A549 (cell line): ENCODE data around the gene TGFBI. TPM values are rescaled to one million over a fixed set of nuclear protein-coding genes. Genes with fewer than 3 reads are reported as not detected.

Source experiments
- ATAC-seq, 2 experiments: fragments of 200-7000 bp in 1 of 2; fragments of >200 bp in 1 of 2; cut with Nextera tagmentation in 1 of 2; cut with Tn5 transposase in 1 of 2; 3 replicates each; pipeline versions ENCODE4 v1.8.0 to v1.9.1; 2018 to 2020; ENCODE audit warnings: mild to moderate bottlenecking in 1 of 2, moderate library complexity in 1 of 2
- CTCF ChIA-PET: fragments of 300-600 bp; sonication (Branson Sonifier 250); formaldehyde crosslinking; extraction: SDS; loops from one replicate; lab custom pipeline; 2021; ENCODE audit warnings: antibody characterized with exemption, inconsistent platforms; lab: Yijun Ruan, JAX
- POLR2A ChIA-PET: fragments of 350-600 bp; formaldehyde crosslinking; extraction: SDS; loops from one replicate; lab custom pipeline; 2021; ENCODE audit warnings: antibody characterized with exemption, inconsistent platforms; lab: Yijun Ruan, JAX
- DNase-seq, 2 experiments: peaks; one replicate each; pipeline versions ENCODE4 v3.0.0 to v3.0.0-alpha.2; 2011 to 2016; ENCODE audit warnings: low read depth in 1 of 2, low spot score in 1 of 2
- FAIRE-seq: peaks from 2 replicates; lab custom pipeline; 2011; peaks lifted over from hg19 to GRCh38; lab: Jason Lieb, UNC
- H3K27ac ChIP-seq, 2 experiments: fragments of >200 bp; sonication (Bioruptor Twin); formaldehyde crosslinking; 3 replicates each; pipeline ENCODE4 v1.5.1; 2016 to 2017
- H3K4me1 ChIP-seq: fragments of >200 bp; sonication (Bioruptor Twin); formaldehyde crosslinking; 3 replicates; pipeline ENCODE4 v1.6.1; 2016
- H3K4me2 ChIP-seq: fragments of >200 bp; sonication (Bioruptor Twin); formaldehyde crosslinking; 3 replicates; pipeline ENCODE4 v1.6.1; 2016
- H3K4me3 ChIP-seq: fragments of >200 bp; sonication (Bioruptor Twin); formaldehyde crosslinking; 3 replicates; pipeline ENCODE4 v1.5.1; 2016
- H3K9me3 ChIP-seq: fragments of >200 bp; sonication (Bioruptor Twin); formaldehyde crosslinking; 3 replicates; pipeline ENCODE4 v1.6.1; 2016
- CBX2 ChIP-seq: fragments of 200-600 bp; sonication (generic); IDR thresholded peaks from 2 replicates; pipeline ENCODE4 v1.6.1; 2016; ENCODE audit warnings: low read depth, mild to moderate bottlenecking, borderline replicate concordance
- CBX8 ChIP-seq: fragments of 200-600 bp; sonication (generic); IDR thresholded peaks from 2 replicates; pipeline ENCODE4 v1.6.1; 2016
- CHD2 ChIP-seq: fragments of 150-350 bp; IDR thresholded peaks from 2 replicates; pipeline ENCODE4 v1.6.1; 2014; ENCODE audit warnings: low read length; ENCODE audit not compliant: partially characterized antibody
- EP300 ChIP-seq, 2 experiments: fragments of >200 bp; sonication (Bioruptor Twin); formaldehyde crosslinking; IDR thresholded peaks; 2 replicates in 1 of 2; 3 replicates in 1 of 2; pipeline ENCODE4 v1.6.1; 2016 to 2017
- FOSL2 ChIP-seq, 2 experiments: fragments of 450-650 bp in 1 of 2; fragments of >200 bp in 1 of 2; sonication (Bioruptor Twin) in 1 of 2; formaldehyde crosslinking; IDR thresholded peaks; 2 replicates each; pipeline versions ENCODE4 v1.5.0 to v1.6.1; 2016 to 2020; ENCODE audit warnings: mild to moderate bottlenecking in 1 of 2, moderate library complexity in 1 of 2
- GATA3 ChIP-seq: IDR thresholded peaks from 2 replicates; pipeline ENCODE4 v1.6.1; 2012; ENCODE audit warnings: borderline replicate concordance
- HDAC2 ChIP-seq: fragments of 200-600 bp; sonication (generic); IDR thresholded peaks from 2 replicates; pipeline ENCODE4 v1.6.1; 2016
- HEYL ChIP-seq: fragments of 250-450 bp; sonication (Bioruptor Pico); IDR thresholded peaks from 2 replicates; pipeline ENCODE4 v1.8.0; 2021; ENCODE audit warnings: mild to moderate bottlenecking, moderate library complexity
- HOXA7 ChIP-seq: fragments of 250-450 bp; sonication (Bioruptor Pico); IDR thresholded peaks from 2 replicates; pipeline ENCODE4 v1.5.0; 2020; ENCODE audit warnings: mild to moderate bottlenecking, moderate library complexity
- HOXB13 ChIP-seq: fragments of 250-450 bp; sonication (Bioruptor Pico); IDR thresholded peaks from 2 replicates; pipeline ENCODE4 v1.5.0; 2020; ENCODE audit warnings: low read depth, mild to moderate bottlenecking, moderate library complexity
- JUN ChIP-seq, 2 experiments: fragments of >200 bp; sonication (Bioruptor Twin); formaldehyde crosslinking; IDR thresholded peaks; 2 replicates in 1 of 2; 3 replicates in 1 of 2; pipeline ENCODE4 v1.6.1; 2016 to 2017
- JUNB ChIP-seq: fragments of >200 bp; sonication (Bioruptor Twin); formaldehyde crosslinking; IDR thresholded peaks from 2 replicates; pipeline ENCODE4 v1.6.1; 2016
- KDM1A ChIP-seq: fragments of 200-600 bp; sonication (generic); IDR thresholded peaks from 2 replicates; pipeline ENCODE4 v1.6.1; 2016; ENCODE audit warnings: low read depth, mild to moderate bottlenecking
- KDM5A ChIP-seq: fragments of 200-600 bp; sonication (generic); IDR thresholded peaks from 2 replicates; pipeline ENCODE4 v1.6.1; 2016; ENCODE audit warnings: antibody characterized with exemption, mild to moderate bottlenecking
- NFE2L2 ChIP-seq: fragments of 150-350 bp; conservative IDR thresholded peaks from 2 replicates; pipeline ENCODE4 v1.6.1; 2014; ENCODE audit warnings: low read length
- NR3C1 ChIP-seq: fragments of >200 bp; sonication (Bioruptor Twin); formaldehyde crosslinking; IDR thresholded peaks from 3 replicates; pipeline ENCODE4 v1.6.1; 2017
- POLR2A ChIP-seq: IDR thresholded peaks from 2 replicates; pipeline ENCODE4 v1.6.1; 2012; ENCODE audit warnings: mild to moderate bottlenecking, low read length
- POLR2AphosphoS2 ChIP-seq: conservative IDR thresholded peaks from 2 replicates; pipeline ENCODE4 v1.6.1; 2012; ENCODE audit warnings: low read length, improper control_type of control experiment, inconsistent platforms
- RARB ChIP-seq: fragments of 250-450 bp; sonication (Bioruptor Pico); IDR thresholded peaks from 2 replicates; pipeline ENCODE4 v1.8.0; 2021; ENCODE audit warnings: mild to moderate bottlenecking, moderate library complexity
- RCOR1 ChIP-seq: fragments of 150-350 bp; IDR thresholded peaks from 2 replicates; pipeline ENCODE4 v1.6.1; 2014; ENCODE audit warnings: antibody characterized with exemption, low read length, low read depth
- RFX5 ChIP-seq: fragments of 450-650 bp; IDR thresholded peaks from 2 replicates; pipeline ENCODE4 v1.7.1; 2014; ENCODE audit warnings: antibody characterized with exemption, mild to moderate bottlenecking, moderate library complexity
- SMC3 ChIP-seq: fragments of >200 bp; sonication (Bioruptor Twin); formaldehyde crosslinking; IDR thresholded peaks from 3 replicates; pipeline ENCODE4 v1.6.1; 2018; ENCODE audit warnings: inconsistent platforms
- SREBF2 ChIP-seq: fragments of 450-650 bp; IDR thresholded peaks from 2 replicates; pipeline ENCODE4 v1.6.1; 2014; ENCODE audit warnings: mild to moderate bottlenecking, moderate library complexity
- TFCP2L1 ChIP-seq: fragments of 250-450 bp; sonication (Bioruptor Pico); IDR thresholded peaks from 2 replicates; pipeline ENCODE4 v1.5.0; 2021; ENCODE audit warnings: mild to moderate bottlenecking
- TP53 ChIP-seq: fragments of 250-450 bp; sonication (Bioruptor Pico); IDR thresholded peaks from 2 replicates; pipeline ENCODE4 v1.5.0; 2021; ENCODE audit warnings: mild to moderate bottlenecking, moderate library complexity
- ZC3H11A ChIP-seq: fragments of 450-650 bp; IDR thresholded peaks from 2 replicates; pipeline ENCODE4 v1.6.1; 2014; ENCODE audit warnings: antibody characterized with exemption, mild to moderate bottlenecking
- ZSCAN20 ChIP-seq: fragments of 250-450 bp; sonication (Bioruptor Pico); IDR thresholded peaks from 2 replicates; pipeline ENCODE4 v1.8.0; 2022; ENCODE audit warnings: mild to moderate bottlenecking, moderate library complexity
- WGBS: methylation state at CpG from one replicate; pipeline ENCODE4 v1.1.6; 2017; ENCODE audit errors: missing lambda C conversion rate; 5-methylcytosine and 5-hydroxymethylcytosine counted together
- polyA plus RNA-seq, 4 experiments: library from polyadenylated mRNA; depleted of rRNA in 3 of 4; stranded (reverse); fragments of >200 nt; fragmentation: RNase III in 1 of 4; extraction: RNeasy Plus Mini Kit Qiagen cat#74134 plus additional on column Dnase treatment in 1 of 4; gene quantifications; 2 replicates in 3 of 4; 3 replicates in 1 of 4; pipeline ENCODE4 v1.2.3, GENCODE V29; 2011 to 2017
- TF ChIP-seq, protein P1 (sequence below): IDR thresholded peaks from 2 replicates; pipeline ENCODE4 v1.6.1; 2012; ENCODE audit warnings: low read depth, borderline replicate concordance
- TF ChIP-seq, protein P2 (sequence below): IDR thresholded peaks from 2 replicates; pipeline ENCODE4 v1.6.1; 2012
- TF ChIP-seq, protein P3 (sequence below): IDR thresholded peaks from 2 replicates; pipeline ENCODE4 v1.6.1; 2012
- TF ChIP-seq, protein P4 (sequence below): fragments of 150-350 bp; IDR thresholded peaks from 2 replicates; pipeline ENCODE4 v1.6.1; 2014; ENCODE audit warnings: low read depth, mild to moderate bottlenecking, low read length
- TF ChIP-seq, protein P5 (sequence below): fragments of 200-600 bp; sonication (generic); IDR thresholded peaks from 2 replicates; pipeline ENCODE4 v1.6.1; 2016; ENCODE audit warnings: antibody characterized with exemption, mild to moderate bottlenecking, moderate library complexity

TGFBI gene
- polyA plus RNA-seq, 2 of the 4 experiments (the other 2 are of a cell fraction) = 1,135 to 1,859 TPM

DNA sequence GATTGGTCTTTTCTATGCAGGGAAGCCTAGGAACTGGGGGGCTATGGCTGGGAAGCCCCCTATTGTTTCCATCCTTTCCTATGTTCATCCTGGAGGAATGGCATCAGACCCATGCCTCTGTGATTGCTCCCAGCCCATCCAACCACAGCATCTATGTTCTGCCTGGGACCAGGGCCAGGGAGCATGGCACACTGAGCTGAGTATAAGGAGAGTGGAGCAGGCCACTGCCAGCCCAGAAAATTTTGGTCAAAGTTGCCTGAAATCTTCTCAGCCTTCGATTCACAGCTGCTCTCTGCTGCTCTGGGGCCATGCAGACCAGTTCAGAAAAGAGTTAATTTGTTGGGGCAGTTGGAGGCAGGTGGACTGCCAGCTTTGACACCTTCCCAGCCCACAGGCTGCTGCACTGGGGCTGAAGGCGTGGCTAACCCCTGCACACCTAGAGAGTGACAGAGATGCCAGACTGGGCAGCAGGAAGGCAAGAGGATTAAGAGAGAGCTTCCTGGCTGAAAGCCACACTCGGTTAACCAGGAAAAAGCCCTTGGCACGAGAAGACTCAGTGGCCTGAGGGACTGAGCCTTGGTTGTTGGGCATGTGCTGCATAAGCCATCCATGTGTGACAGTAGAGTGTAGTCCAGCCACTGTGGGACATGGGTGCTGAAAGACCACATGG, 12.1 kb downstream of the TGFBI start (continued):
- TF ChIP-seq KDM1A (no peak), TFCP2L1 (no peak), FOSL2 (IDR thresholded peaks at IDR 0.05) (no peak), FOSL2 (CRISPR knock-in tag; IDR thresholded peaks at IDR 0.05) (0 out of 2 replicates have a peak, but pooled peaks have one; percentile 2), HOXA7 (CRISPR knock-in tag) (peak; percentile 30; the same call in 1 of the 2 replicates), HEYL (CRISPR knock-in tag) (no peak), ZSCAN20 (CRISPR knock-in tag) (no peak), JUNB (no peak), RARB (0 out of 2 replicates have a peak, but pooled peaks have one; percentile 22), POLR2A (no peak), HDAC2 (no peak), NFE2L2 (no peak), SMC3 (no peak), GATA3 (no peak), POLR2AphosphoS2 (peak; percentile 75), ZC3H11A (no peak), CBX8 (no peak), RFX5 (no peak), NR3C1 (no peak), CHD2 (peak; percentile 23), CBX2 (no peak), TP53 (CRISPR knock-in tag) (no peak)
- TF ChIP-seq, protein P1, sequence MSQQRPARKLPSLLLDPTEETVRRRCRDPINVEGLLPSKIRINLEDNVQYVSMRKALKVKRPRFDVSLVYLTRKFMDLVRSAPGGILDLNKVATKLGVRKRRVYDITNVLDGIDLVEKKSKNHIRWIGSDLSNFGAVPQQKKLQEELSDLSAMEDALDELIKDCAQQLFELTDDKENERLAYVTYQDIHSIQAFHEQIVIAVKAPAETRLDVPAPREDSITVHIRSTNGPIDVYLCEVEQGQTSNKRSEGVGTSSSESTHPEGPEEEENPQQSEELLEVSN = no peak
- TF ChIP-seq, protein P2, sequence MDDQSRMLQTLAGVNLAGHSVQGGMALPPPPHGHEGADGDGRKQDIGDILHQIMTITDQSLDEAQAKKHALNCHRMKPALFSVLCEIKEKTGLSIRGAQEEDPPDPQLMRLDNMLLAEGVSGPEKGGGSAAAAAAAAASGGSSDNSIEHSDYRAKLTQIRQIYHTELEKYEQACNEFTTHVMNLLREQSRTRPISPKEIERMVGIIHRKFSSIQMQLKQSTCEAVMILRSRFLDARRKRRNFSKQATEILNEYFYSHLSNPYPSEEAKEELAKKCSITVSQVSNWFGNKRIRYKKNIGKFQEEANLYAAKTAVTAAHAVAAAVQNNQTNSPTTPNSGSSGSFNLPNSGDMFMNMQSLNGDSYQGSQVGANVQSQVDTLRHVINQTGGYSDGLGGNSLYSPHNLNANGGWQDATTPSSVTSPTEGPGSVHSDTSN = no peak
- TF ChIP-seq, protein P3, sequence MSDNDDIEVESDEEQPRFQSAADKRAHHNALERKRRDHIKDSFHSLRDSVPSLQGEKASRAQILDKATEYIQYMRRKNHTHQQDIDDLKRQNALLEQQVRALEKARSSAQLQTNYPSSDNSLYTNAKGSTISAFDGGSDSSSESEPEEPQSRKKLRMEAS = no peak

DNA sequence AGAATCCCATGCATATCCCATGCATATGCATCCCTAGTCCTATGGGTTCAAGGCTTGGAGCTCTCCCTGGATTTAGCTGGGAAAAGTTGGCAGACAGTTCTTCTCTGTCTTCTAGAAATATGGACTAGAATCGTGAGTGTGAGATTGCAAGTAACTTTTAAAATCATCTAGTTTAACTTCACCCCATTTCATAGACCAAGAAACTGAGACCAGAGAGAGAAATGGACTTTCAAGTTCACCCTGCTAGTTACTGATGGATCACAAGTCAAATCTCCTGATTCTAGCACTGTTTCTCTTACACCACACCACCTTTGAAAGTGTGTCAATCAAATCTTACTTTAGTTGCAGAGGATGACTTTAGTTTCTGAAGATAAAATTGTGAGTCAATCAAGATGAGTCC, 13.4 kb downstream of the TGFBI start:
- ChIA-PET POLR2A (interaction anchor here (1.2 to 1.4 kb wide), 4 partner anchors 8 to 14 kb away, joined by 3 to 5 read pairs (median 4); partner anchors contain the start of gene TGFBI), CTCF (interaction anchor here (1.2 to 4.4 kb wide), 4 partner anchors 14 to 64 kb away, joined by 3 to 21 read pairs (median 12); partner anchors contain the start of gene TGFBI)
- 77% methylated on average over 1 of the region's 1 CpG for WGBS
- Histone ChIP-seq H3K27ac (peak overlapping the region; percentile 58 to 77; a peak in 4 of 6 replicates), H3K4me3 (no peak overlapping the region), H3K4me2 (peak overlapping the region; percentile 39; the same call in 2 of the 3 replicates), H3K4me1 (peaks cover 89% of the 10 kb centered on the region), H3K9me3 (no peaks in the 10 kb centered on the region)
- FAIRE-seq (peak; percentile 78), ATAC-seq (no peak), DNase-seq (no peak)
- TF ChIP-seq HOXB13 (CRISPR knock-in tag) (no peak), JUNB (no peak), HOXA7 (CRISPR knock-in tag) (no peak), HDAC2 (peak; percentile 23; the same call in 1 of the 2 replicates), HEYL (CRISPR knock-in tag) (no peak), EP300 (IDR thresholded peaks at IDR 0.05) (no peak), POLR2AphosphoS2 (peak; percentile 35), JUN (IDR thresholded peaks at IDR 0.05) (no peak; a peak in 1 of 5 replicates), SREBF2 (no peak), KDM5A (no peak), KDM1A (0 out of 2 replicates have a peak, but pooled peaks have one; percentile 53), RCOR1 (no peak)
- TF ChIP-seq, protein P4, sequence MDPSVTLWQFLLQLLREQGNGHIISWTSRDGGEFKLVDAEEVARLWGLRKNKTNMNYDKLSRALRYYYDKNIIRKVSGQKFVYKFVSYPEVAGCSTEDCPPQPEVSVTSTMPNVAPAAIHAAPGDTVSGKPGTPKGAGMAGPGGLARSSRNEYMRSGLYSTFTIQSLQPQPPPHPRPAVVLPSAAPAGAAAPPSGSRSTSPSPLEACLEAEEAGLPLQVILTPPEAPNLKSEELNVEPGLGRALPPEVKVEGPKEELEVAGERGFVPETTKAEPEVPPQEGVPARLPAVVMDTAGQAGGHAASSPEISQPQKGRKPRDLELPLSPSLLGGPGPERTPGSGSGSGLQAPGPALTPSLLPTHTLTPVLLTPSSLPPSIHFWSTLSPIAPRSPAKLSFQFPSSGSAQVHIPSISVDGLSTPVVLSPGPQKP = no peak
- TF ChIP-seq, protein P5, sequence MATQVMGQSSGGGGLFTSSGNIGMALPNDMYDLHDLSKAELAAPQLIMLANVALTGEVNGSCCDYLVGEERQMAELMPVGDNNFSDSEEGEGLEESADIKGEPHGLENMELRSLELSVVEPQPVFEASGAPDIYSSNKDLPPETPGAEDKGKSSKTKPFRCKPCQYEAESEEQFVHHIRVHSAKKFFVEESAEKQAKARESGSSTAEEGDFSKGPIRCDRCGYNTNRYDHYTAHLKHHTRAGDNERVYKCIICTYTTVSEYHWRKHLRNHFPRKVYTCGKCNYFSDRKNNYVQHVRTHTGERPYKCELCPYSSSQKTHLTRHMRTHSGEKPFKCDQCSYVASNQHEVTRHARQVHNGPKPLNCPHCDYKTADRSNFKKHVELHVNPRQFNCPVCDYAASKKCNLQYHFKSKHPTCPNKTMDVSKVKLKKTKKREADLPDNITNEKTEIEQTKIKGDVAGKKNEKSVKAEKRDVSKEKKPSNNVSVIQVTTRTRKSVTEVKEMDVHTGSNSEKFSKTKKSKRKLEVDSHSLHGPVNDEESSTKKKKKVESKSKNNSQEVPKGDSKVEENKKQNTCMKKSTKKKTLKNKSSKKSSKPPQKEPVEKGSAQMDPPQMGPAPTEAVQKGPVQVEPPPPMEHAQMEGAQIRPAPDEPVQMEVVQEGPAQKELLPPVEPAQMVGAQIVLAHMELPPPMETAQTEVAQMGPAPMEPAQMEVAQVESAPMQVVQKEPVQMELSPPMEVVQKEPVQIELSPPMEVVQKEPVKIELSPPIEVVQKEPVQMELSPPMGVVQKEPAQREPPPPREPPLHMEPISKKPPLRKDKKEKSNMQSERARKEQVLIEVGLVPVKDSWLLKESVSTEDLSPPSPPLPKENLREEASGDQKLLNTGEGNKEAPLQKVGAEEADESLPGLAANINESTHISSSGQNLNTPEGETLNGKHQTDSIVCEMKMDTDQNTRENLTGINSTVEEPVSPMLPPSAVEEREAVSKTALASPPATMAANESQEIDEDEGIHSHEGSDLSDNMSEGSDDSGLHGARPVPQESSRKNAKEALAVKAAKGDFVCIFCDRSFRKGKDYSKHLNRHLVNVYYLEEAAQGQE = no peak
